Cardiac septum (tissue), 1 donor: ENCODE measurements around the gene CPO. TPM values are rescaled to one million over a fixed set of nuclear protein-coding genes. Genes with fewer than 3 reads are reported as not detected.
"Not testable (repeated sequence)": the region's sequence is repeated elsewhere in the genome, so short reads cannot be mapped to it uniquely, and the experiment has no call there.

ENCODE experiments used
- DNase-seq: peaks from one replicate; pipeline ENCODE4 v3.0.0-alpha.2; 2020; ENCODE audit warnings: low spot score
- intact Hi-C: fragments of 100-400 bp; cut with DNase I; formaldehyde crosslinking; loops from one replicate; pipeline ENCODE4 v1.14.0; 2022
- long read RNA-seq: library from polyadenylated mRNA; unstranded; transcript quantifications from one replicate; pipeline ENCODE4 v2.0.0, GENCODE V29; 2021
- total RNA-seq: library from RNA; stranded (reverse); fragmentation: NEBNext Ultra II Directional; extraction: Animal tissue kit (Norgen Biotek cat#: 25700); gene quantifications from one replicate; pipeline ENCODE4 v1.2.1, GENCODE V29; 2021
- donor health status: DM: no; HTN: no; CAD: no.

CPO gene
- not detected for total RNA-seq
- long read RNA-seq = 0 reads

GRCh38 chr2:206939340-206939739 lies at the start of gene CPO:
TSS of gene CPO (plus strand) at chr2:206939518. CDS start at chr2:206939600, 82 bp downstream.
- intact Hi-C loops = no loop called here
- no peak for DNase-seq

GRCh38 chr2:206890179-206890578 lies 49.1 kb upstream of the CPO start:
- no peak for DNase-seq
- intact Hi-C loops = no loop called here

- no peak for DNase-seq
- intact Hi-C loops = no loop called here
Observed at GRCh38 chr2:206890926-206891325, 48.4 kb upstream of the CPO start.

- DNase-seq = no peak
- intact Hi-C loops = no loop called here
Observed at GRCh38 chr2:206915121-206915520, 24.2 kb upstream of the CPO start.

- intact Hi-C loops = no loop called here
Observed at GRCh38 chr2:206918263-206918662, 21.1 kb upstream of the CPO start.

GRCh38 chr2:206920310-206920709 lies 19.0 kb upstream of the CPO start:
- DNase-seq = no peak
- intact Hi-C loops = no loop called here

More at GRCh38 chr2:206918263-206918662, 21.1 kb upstream of the CPO start:
- no peak for DNase-seq

GRCh38 chr2:206920951-206921350 lies 18.4 kb upstream of the CPO start:
- intact Hi-C loops = no loop called here
- DNase-seq = no peak

- no peak for DNase-seq
Observed at GRCh38 chr2:206921529-206921928, 17.8 kb upstream of the CPO start.

GRCh38 chr2:206935991-206936842 lies 3.1 kb upstream of the CPO start:
- intact Hi-C loops = no loop called here
- DNase-seq = no peak

More at GRCh38 chr2:206921529-206921928, 17.8 kb upstream of the CPO start:
- intact Hi-C loops = no loop called here

GRCh38 chr2:206936843-206937230 lies 2.5 kb upstream of the CPO start:
- intact Hi-C loops = no loop called here
- no peak for DNase-seq

- no peak for DNase-seq
- intact Hi-C loops = no loop called here
Observed at GRCh38 chr2:206937555-206937954, 1.8 kb upstream of the CPO start.

- intact Hi-C loops = no loop called here
- DNase-seq = no peak
Observed at GRCh38 chr2:206940546-206940945, 1.2 kb downstream of the CPO start.

- no peak for DNase-seq
- intact Hi-C loops = no loop called here
Observed at GRCh38 chr2:206942592-206943478, 3.5 kb downstream of the CPO start.

- intact Hi-C loops, DNase-seq: not testable (repeated sequence)
Observed at GRCh38 chr2:206953404-206953803, 14.1 kb downstream of the CPO start.

GRCh38 chr2:206955253-206955652 lies 15.9 kb downstream of the CPO start:
- DNase-seq = no peak
- intact Hi-C loops = no loop called here

GRCh38 chr2:206958261-206958660 lies 18.9 kb downstream of the CPO start:
- DNase-seq = no peak

GRCh38 chr2:206962966-206963365 lies 23.6 kb downstream of the CPO start:
- intact Hi-C loops = no loop called here
- no peak for DNase-seq

More at GRCh38 chr2:206958261-206958660, 18.9 kb downstream of the CPO start:
- intact Hi-C loops = no loop called here

GRCh38 chr2:206968134-206969086 lies 29.1 kb downstream of the CPO start:
- DNase-seq = no peak
- intact Hi-C loops = no loop called here

GRCh38 chr2:206969192-206969591 lies 29.9 kb downstream of the CPO start:
- intact Hi-C loops = no loop called here
- no peak for DNase-seq
